ES-I3 (cell line): ENCODE measurements around the gene SLC30A1.

ENCODE experiments used
- H3K36me3 ChIP-seq: 2 replicates; pipeline ENCODE4 v1.6.1; 2013; ENCODE audit warnings: mild to moderate bottlenecking, low read length, control low read depth, moderate library complexity; ENCODE audit not compliant: insufficient read depth
- H3K4me1 ChIP-seq: 2 replicates; pipeline ENCODE4 v1.6.1; 2013; ENCODE audit warnings: mild to moderate bottlenecking, control low read depth, low read length; ENCODE audit not compliant: insufficient read depth
- H3K9ac ChIP-seq: 2 replicates; pipeline ENCODE4 v1.6.1; 2013; ENCODE audit warnings: low read depth, mild to moderate bottlenecking, low read length, moderate library complexity
- H3K9me3 ChIP-seq: 2 replicates; pipeline ENCODE4 v1.6.1; 2013; ENCODE audit warnings: mild to moderate bottlenecking, low read length, moderate library complexity; ENCODE audit not compliant: control insufficient read depth, insufficient read depth

The SLC30A1 gene

DNA sequence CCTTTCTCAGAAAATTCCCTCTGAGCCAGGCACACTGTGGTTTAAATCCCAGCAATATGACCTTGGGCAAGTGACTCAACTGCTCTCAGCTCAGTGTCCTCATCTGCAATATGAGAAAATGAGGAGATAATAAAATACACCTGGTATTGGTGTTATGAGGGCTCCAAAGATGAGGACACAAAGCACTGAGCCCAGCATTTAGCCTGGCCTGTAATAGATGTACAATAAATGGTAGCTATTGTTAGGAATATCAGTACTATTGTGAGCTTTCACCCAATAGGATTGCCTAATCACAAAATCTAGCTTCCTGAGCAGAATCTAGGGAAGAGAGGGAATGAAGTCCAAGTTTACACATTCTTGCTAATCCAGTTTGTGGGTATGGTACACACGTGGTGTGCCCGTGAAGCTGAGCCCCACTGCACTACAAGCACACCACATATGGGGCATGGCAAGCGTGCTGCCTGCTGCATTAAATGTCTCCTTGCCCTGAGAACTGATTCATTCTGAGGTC lies 24.3 kb upstream of the SLC30A1 start:
- no peaks in the 10 kb centered on the region for H3K4me1 ChIP-seq

GRCh38 chr1:211601982-211602670 lies 23.2 kb upstream of the SLC30A1 start:
- Histone ChIP-seq H3K9ac (no peak overlapping the region), H3K4me1 (no peaks in the 10 kb centered on the region), H3K9me3 (no peaks in the 10 kb centered on the region), H3K36me3 (no peaks in the 10 kb centered on the region)

More for the DNA sequence above, 24.3 kb upstream of the SLC30A1 start:
- Histone ChIP-seq H3K9ac (no peak overlapping the region), H3K36me3 (no peaks in the 10 kb centered on the region), H3K9me3 (no peaks in the 10 kb centered on the region)

GRCh38 chr1:211601159-211601558 lies 22.2 kb upstream of the SLC30A1 start:
- H3K4me1 ChIP-seq = no peaks in the 10 kb centered on the region
- H3K9me3 ChIP-seq = no peaks in the 10 kb centered on the region
- no peaks in the 10 kb centered on the region for H3K36me3 ChIP-seq
- H3K9ac ChIP-seq = no peak overlapping the region

DNA sequence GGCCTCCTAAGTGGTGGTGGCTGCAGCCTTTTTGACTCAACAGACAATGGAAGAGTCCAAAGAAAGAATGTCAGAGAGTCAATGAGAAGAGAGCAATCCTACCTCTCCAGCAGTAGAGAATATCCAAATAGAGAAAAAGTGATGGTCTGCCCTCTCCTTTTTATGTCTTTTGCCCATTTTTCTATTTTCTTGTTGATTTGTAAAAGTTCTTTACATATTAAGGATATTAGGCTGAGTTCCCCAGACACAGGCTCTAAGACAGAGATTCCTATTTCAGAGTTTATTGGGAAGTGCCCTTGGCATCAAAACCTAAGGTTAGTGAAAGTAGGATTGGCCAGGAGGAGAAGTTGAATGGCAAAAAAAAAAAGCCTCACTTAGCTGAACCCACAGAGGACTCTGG lies 20.3 kb upstream of the SLC30A1 start:
- H3K36me3 ChIP-seq = no peaks in the 10 kb centered on the region
- no peak overlapping the region for H3K9ac ChIP-seq
- no peaks in the 10 kb centered on the region for H3K9me3 ChIP-seq
- H3K4me1 ChIP-seq = no peaks in the 10 kb centered on the region

- no peaks in the 10 kb centered on the region for H3K4me1 ChIP-seq
- H3K9me3 ChIP-seq = no peaks in the 10 kb centered on the region
- H3K36me3 ChIP-seq = no peaks in the 10 kb centered on the region
- no peak overlapping the region for H3K9ac ChIP-seq
Observed at GRCh38 chr1:211598514-211598913, 19.6 kb upstream of the SLC30A1 start.

DNA sequence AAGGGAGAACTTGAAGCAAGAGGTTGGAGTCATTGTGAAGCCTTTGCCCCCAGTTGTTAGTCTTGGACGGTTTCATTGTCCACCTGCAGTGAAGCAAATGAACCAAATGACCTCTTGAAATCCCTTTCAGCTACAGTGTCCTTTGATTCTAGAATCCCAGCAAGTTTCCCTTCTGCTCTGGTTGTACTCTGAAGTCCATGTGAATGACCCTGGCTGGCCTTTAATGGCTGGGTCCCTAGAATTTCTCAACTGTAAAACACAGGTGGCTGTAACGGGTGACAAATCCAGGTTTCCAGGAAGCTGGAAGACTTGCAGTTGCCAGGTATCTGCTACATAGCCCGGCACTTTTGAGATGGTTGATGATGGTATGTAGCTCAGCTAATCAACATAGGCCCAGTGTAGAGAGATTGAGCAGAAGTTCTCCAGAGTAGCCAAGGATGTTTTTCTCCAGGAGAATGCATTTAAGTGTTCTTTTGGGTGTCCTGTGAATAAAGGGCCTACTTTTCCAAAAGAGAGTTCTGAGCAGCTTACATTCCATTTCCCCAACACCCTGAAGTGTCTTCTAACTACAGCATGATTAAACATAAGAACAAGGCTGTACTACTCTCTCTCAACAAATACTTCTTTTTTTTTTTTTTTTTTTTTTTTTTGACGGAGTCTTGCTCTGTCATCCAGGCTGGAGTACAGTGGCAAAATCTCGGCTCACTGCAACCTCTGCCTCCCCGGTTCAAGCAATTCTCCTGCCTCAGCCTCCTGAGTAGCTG lies 17.6 kb upstream of the SLC30A1 start:
- Histone ChIP-seq H3K4me1 (no peaks in the 10 kb centered on the region), H3K9ac (no peak overlapping the region), H3K36me3 (no peaks in the 10 kb centered on the region), H3K9me3 (no peaks in the 10 kb centered on the region)

DNA sequence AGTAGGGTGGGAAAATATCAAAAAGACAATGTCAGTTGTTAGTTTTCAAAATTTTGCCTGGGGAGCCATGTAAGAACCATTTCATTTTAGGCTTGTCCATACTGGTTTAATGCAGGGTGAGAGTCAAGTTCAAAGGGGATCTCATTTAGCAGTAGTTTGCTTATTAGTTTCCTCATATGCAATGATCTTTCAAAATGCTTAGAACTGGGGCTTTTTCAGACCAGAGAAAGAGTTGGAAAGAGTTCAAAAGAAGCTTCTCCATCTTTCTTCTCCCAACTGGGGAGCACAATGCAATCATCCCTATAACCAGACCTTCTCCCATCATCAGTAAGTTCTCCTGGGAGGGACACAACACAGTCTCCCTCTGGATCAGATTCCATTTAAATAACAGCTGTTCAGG lies 16.5 kb upstream of the SLC30A1 start:
- no peaks in the 10 kb centered on the region for H3K4me1 ChIP-seq
- H3K9ac ChIP-seq = no peak overlapping the region
- no peaks in the 10 kb centered on the region for H3K36me3 ChIP-seq
- H3K9me3 ChIP-seq = no peaks in the 10 kb centered on the region

DNA sequence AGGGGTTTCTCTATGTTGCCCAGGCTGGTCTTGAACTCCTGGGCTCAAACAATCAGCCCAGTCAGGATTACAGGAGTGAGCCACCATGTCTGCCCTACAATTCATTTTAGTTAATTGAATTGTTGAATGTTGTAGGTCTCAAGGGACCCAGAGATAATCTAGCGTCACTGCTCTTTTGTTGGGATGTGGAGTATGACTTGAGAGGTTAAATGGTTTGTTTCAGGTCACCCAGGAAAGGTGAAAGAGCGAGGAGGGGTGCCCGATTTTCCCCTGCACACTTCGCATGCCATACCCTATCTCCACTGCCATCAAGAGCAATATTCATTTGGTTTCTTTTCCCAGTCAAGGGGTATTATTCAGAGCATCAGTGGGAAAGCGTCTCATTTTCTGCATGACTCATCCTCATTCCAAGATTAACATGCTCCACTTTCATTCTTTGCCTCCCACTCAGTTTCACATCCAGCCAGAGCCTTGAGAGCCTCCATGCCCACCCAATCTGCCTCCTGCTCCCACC lies 13.1 kb upstream of the SLC30A1 start:
- Histone ChIP-seq H3K36me3 (no peaks in the 10 kb centered on the region), H3K9ac (no peak overlapping the region), H3K9me3 (no peaks in the 10 kb centered on the region), H3K4me1 (no peaks in the 10 kb centered on the region)

DNA sequence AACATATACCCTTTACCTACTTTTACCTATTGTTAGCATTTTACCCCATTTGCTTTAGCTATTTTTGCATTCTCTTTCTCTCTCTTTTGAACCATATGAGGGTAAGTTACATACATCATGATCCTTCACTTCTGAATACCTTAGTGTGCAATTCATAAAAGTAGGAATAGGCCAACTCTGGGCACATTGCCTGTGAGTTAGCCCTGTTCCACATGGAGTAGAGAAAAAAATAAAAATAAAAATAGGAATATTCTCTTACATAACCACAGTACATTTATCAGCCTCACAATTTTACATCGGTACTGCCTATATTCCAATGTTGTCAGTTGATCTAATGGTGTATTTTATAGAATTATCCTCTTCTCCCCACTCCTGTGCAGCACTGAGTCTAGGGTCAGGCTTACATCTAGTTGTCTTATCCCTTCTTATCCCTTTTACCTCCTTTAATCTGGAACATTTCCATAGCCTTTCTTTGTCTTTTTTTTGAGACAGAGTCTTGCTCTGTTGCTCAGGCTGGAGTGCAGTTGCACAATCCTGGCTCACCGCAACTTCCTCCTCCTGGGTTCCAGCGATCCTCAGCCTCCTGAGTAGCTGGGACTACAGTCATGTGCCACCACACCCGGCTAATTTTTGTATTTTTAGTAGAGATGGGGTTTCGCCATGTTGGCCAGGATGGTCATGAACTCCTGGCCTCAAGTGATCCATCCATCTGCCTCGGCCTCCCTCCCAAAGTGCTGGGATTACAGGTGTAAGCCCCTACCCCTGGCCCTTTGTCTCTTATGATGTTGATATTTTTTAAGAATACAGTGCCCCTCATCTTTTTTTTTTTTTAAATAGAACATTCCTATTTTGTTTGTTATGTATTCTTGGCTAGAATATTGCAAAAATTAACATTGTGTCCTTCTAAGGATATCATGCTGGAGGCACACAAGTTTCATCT lies 11.1 kb upstream of the SLC30A1 start:
- H3K4me1 ChIP-seq = no peaks in the 10 kb centered on the region
- no peaks in the 10 kb centered on the region for H3K36me3 ChIP-seq
- no peak overlapping the region for H3K9ac ChIP-seq
- H3K9me3 ChIP-seq = no peaks in the 10 kb centered on the region

GRCh38 chr1:211588711-211589110 lies 9.8 kb upstream of the SLC30A1 start:
- Histone ChIP-seq H3K9ac (no peak overlapping the region), H3K4me1 (no peaks in the 10 kb centered on the region), H3K9me3 (no peaks in the 10 kb centered on the region), H3K36me3 (no peaks in the 10 kb centered on the region)

GRCh38 chr1:211587123-211587522 lies 8.2 kb upstream of the SLC30A1 start:
- Histone ChIP-seq H3K9ac (no peak overlapping the region), H3K9me3 (no peaks in the 10 kb centered on the region), H3K36me3 (no peaks in the 10 kb centered on the region), H3K4me1 (no peaks in the 10 kb centered on the region)

GRCh38 chr1:211586538-211586937 lies 7.6 kb upstream of the SLC30A1 start:
- Histone ChIP-seq H3K9ac (no peak overlapping the region), H3K36me3 (no peaks in the 10 kb centered on the region), H3K4me1 (peaks cover 5% of the 10 kb centered on the region), H3K9me3 (no peaks in the 10 kb centered on the region)

GRCh38 chr1:211583011-211583992 lies 4.3 kb upstream of the SLC30A1 start:
- no peak overlapping the region for H3K9ac ChIP-seq

More at GRCh38 chr1:211583011-211583992, 4.3 kb upstream of the SLC30A1 start:
- Histone ChIP-seq H3K9me3 (no peaks in the 10 kb centered on the region), H3K4me1 (peaks cover 22% of the 10 kb centered on the region), H3K36me3 (no peaks in the 10 kb centered on the region)
